ENCODE data around the gene NAPG.
A peak's percentile ranks its signal among the peaks of the same experiment; 100 is the strongest.
"Not testable (repeated sequence)": the region's sequence is repeated elsewhere in the genome, so short reads cannot be mapped to it uniquely, and the experiment has no call there.

Gene NAPG

GRCh38 chr18:10495936-10496335 lies 29.9 kb upstream of the NAPG start:
- no peak for TF ChIP-seq CTCF (IDR thresholded peaks at IDR 0.05; ENCODE audit: low read depth, low read length)
- no peak for DNase-seq (ENCODE audit: low read depth in 2 of 2)

GRCh38 chr18:10497206-10497749 lies 28.5 kb upstream of the NAPG start:
- peak; percentile 28 to 53 for DNase-seq (ENCODE audit: low read depth in 2 of 2)
- H3K4me3 ChIP-seq (replicated peaks in 1 of 2; ENCODE audit: low read depth in 2 of 2, low read length in 2 of 2), result no peak overlapping the region
- TF ChIP-seq CTCF (IDR thresholded peaks at IDR 0.05; ENCODE audit: low read depth, low read length), result no peak

More at GRCh38 chr18:10495936-10496335, 29.9 kb upstream of the NAPG start:
- no peak overlapping the region for H3K4me3 ChIP-seq (replicated peaks in 1 of 2; ENCODE audit: low read depth in 2 of 2, low read length in 2 of 2)

GRCh38 chr18:10499230-10499629 lies 26.6 kb upstream of the NAPG start:
- no peak overlapping the region for H3K4me3 ChIP-seq (replicated peaks in 1 of 2; ENCODE audit: low read depth in 2 of 2, low read length in 2 of 2)
- no peak for TF ChIP-seq CTCF (IDR thresholded peaks at IDR 0.05; ENCODE audit: low read depth, low read length)
- no peak for DNase-seq (ENCODE audit: low read depth in 2 of 2)

GRCh38 chr18:10500038-10500437 lies 25.8 kb upstream of the NAPG start:
- no peak for DNase-seq (ENCODE audit: low read depth in 2 of 2)
- no peak for TF ChIP-seq CTCF (IDR thresholded peaks at IDR 0.05; ENCODE audit: low read depth, low read length)
- H3K4me3 ChIP-seq (replicated peaks in 1 of 2; ENCODE audit: low read depth in 2 of 2, low read length in 2 of 2), result no peak overlapping the region

GRCh38 chr18:10504723-10505122 lies 21.1 kb upstream of the NAPG start:
- DNase-seq (ENCODE audit: low read depth in 2 of 2), result no peak
- no peak for TF ChIP-seq CTCF (IDR thresholded peaks at IDR 0.05; ENCODE audit: low read depth, low read length)
- no peak overlapping the region for H3K4me3 ChIP-seq (replicated peaks in 1 of 2; ENCODE audit: low read depth in 2 of 2, low read length in 2 of 2)

GRCh38 chr18:10505892-10506291 lies 19.9 kb upstream of the NAPG start:
- DNase-seq (ENCODE audit: low read depth in 2 of 2); H3K4me3 ChIP-seq (replicated peaks in 1 of 2; ENCODE audit: low read depth in 2 of 2, low read length in 2 of 2): not testable (repeated sequence)

- DNase-seq (ENCODE audit: low read depth in 2 of 2), result peak; percentile 35 to 45
- no peak overlapping the region for H3K4me3 ChIP-seq (replicated peaks in 1 of 2; ENCODE audit: low read depth in 2 of 2, low read length in 2 of 2)
- no peak for TF ChIP-seq CTCF (IDR thresholded peaks at IDR 0.05; ENCODE audit: low read depth, low read length)
These were observed 17.2 kb upstream of the NAPG start for GRCh38 chr18:10508591-10508990.

Data from cardiac fibroblast (primary cell).